Activated CD4-positive, alpha-beta memory T cell treated with anti-CD3 and anti-CD28 coated beads, Interleukin-2, amount 10 ng/mL, durations not matched to agents 7 days and 5 days (primary cell): ENCODE data around the gene ABHD5. TPM values are rescaled to one million over a fixed set of nuclear protein-coding genes. Genes with fewer than 3 reads are reported as not detected.

Source experiments
- CTCF ChIA-PET: fragments of 350-600 bp; sonication (Branson Sonifier 250); formaldehyde crosslinking; loops from one replicate; lab custom pipeline; 2021; ENCODE audit warnings: antibody characterized with exemption, inconsistent platforms; lab: Charles Lee
- POLR2A ChIA-PET: fragments of 350-600 bp; sonication (Branson Sonifier 250); formaldehyde crosslinking; loops from one replicate; lab custom pipeline; 2021; ENCODE audit warnings: antibody characterized with exemption; lab: Charles Lee
- DNase-seq: peaks from one replicate; pipeline ENCODE4 v3.0.0-alpha.2; 2020
- H3K27ac Mint-ChIP-seq: one replicate; pipeline ENCODE4 v1.8.0; 2021; ENCODE audit warnings: mild to moderate bottlenecking, mixed read lengths
- H3K27me3 Mint-ChIP-seq: one replicate; pipeline ENCODE4 v1.8.0; 2021; ENCODE audit warnings: mixed read lengths
- H3K36me3 Mint-ChIP-seq: one replicate; pipeline ENCODE4 v1.8.0; 2021; ENCODE audit warnings: low read depth, mixed read lengths
- H3K4me1 Mint-ChIP-seq: one replicate; pipeline ENCODE4 v1.8.0; 2021; ENCODE audit warnings: mixed read lengths
- H3K4me3 Mint-ChIP-seq: one replicate; pipeline ENCODE4 v1.8.0; 2021; ENCODE audit warnings: mild to moderate bottlenecking, mixed read lengths
- H3K9me3 Mint-ChIP-seq: one replicate; pipeline ENCODE4 v1.8.0; 2021; ENCODE audit warnings: mixed read lengths
- total RNA-seq, 2 experiments: library from RNA; stranded (reverse); gene quantifications; one replicate each; pipeline ENCODE4 v1.2.3, GENCODE V29; 2021

ABHD5 gene
- total RNA-seq, 2 experiments from 2014 or later: 14.5 to 15.9 TPM

DNA sequence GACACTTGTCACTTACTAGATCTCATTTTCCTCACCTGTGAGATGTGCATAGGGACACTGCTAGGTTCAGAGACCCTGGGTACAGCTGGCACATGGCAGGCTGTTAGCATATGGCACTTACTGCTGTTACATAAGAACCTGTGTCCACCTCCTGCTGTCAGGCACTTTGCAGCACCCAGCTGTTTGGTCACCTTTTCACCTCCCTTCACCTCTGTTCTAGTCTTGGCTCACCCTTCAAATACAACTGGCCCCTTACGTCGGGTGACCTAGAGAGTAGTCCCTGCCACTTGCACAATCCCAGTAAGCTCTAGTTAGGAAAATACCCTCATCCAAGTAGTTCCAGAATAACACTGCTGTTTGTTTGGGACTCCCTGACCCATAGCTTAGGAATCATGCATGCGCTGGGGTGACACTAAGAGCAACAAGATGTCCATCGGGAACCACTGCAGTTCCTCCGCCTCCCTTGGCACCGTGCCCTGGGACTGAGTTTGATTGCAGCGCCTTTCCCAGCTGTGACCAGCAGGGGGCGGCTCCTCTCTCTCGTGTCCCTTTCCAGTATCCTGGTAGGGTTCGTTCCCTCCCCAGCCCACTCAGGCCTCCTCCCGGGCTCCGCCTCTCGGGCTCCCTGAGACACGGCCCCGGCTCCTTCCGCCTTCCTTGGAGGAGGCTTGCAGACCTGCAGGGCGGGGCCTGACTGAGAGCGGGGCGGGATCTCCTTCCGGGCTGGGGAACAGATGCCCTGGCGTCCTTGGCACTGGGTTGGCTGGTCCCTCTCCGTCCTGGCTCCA lies 78.6 kb downstream of the ABHD5 start:
- Mint-ChIP-seq H3K4me3 (no peak overlapping the region), H3K4me1 (peaks cover 21% of the 10 kb centered on the region), H3K9me3 (no peaks in the 10 kb centered on the region), H3K27me3 (peaks cover 9% of the 10 kb centered on the region), H3K36me3 (no peaks in the 10 kb centered on the region), H3K27ac (no peak overlapping the region)
- ChIA-PET POLR2A (no interaction called here), CTCF (interaction anchor here (0.6 to 1.8 kb wide), 13 partner anchors 12 to 601 kb away, joined by 3 to 6 read pairs (median 4); no protein-coding TSS in a partner anchor)
- peak; percentile 75 for DNase-seq

DNA sequence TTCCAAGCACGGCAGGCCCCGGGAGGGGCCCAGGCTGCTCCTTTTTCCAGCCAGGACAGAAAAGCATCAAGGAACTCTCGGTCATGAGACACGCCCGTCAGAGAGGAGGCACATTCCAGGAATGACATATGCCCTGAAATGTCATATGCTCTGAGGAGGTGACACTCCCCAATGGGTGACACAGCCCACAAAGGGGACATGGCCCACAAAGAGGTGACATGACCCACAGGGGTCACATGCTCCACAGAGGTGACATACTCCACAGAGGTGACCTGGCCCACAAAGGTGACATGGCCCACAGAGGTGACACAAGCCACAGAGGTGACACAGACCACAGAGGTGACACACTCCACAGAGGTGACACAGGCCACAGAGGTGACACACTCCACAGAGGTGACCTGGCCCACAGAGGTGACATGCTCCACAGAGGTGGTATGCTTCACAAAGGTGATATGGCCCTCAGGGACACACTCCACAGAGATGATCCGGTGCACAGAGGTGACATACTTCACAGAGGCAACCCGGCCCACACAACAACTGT lies 79.2 kb downstream of the ABHD5 start:
- Mint-ChIP-seq H3K9me3 (no peaks in the 10 kb centered on the region), H3K4me1 (peaks cover 21% of the 10 kb centered on the region), H3K27ac (peak overlapping the region; percentile 16), H3K27me3 (peaks cover 9% of the 10 kb centered on the region), H3K36me3 (no peaks in the 10 kb centered on the region), H3K4me3 (no peak overlapping the region)
- POLR2A ChIA-PET: no interaction called here
- DNase-seq: peak; percentile 23
- CTCF ChIA-PET: interaction anchor here (1.0 to 1.3 kb wide), 6 partner anchors 13 to 250 kb away, joined by 3 to 6 read pairs (median 3); no protein-coding TSS in a partner anchor

DNA sequence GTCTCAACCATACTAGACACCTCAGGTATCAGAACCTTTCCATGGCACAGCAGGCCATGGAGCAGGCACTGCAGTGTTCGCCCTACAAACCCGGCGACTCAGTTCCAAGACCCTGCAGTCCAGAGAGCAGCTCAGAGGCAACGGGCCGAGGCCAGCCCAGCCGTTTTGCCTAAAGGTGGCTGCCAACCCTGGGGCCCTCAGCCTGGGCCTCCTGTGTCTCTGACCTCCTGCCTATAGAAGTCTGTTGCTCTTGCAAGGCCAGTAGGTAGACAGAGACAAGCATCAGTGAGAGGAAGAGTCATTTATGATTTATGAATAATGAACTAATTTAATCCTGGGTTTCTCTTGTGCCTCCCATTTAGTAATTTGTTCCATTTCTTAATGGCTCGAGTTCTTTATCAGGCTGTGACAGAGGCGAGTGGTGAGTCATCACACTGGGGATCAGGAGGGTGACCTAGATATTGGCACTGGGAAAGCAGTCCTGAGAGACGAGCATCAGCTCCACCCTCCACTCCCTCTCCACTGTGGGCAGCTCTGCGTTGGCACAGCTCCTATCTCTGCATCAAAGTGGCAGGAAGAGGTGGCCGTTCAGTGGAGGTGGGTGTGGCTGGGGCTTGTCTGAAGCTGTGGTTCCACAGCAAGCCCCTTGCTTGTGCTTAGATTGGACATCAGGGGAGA lies 79.8 kb downstream of the ABHD5 start:
- peaks cover 9% of the 10 kb centered on the region for H3K27me3 Mint-ChIP-seq
- no peaks in the 10 kb centered on the region for H3K9me3 Mint-ChIP-seq
- peak overlapping the region; percentile 42 for H3K27ac Mint-ChIP-seq
- H3K4me1 Mint-ChIP-seq: peaks cover 21% of the 10 kb centered on the region
- no peak overlapping the region for H3K4me3 Mint-ChIP-seq
- DNase-seq: peak; percentile 26
- CTCF ChIA-PET: interaction anchor here (0.6 to 1.2 kb wide), 4 partner anchors 40 to 484 kb away, joined by 3 to 4 read pairs (median 3); no protein-coding TSS in a partner anchor
- no peaks in the 10 kb centered on the region for H3K36me3 Mint-ChIP-seq
- POLR2A ChIA-PET: no interaction called here

DNA sequence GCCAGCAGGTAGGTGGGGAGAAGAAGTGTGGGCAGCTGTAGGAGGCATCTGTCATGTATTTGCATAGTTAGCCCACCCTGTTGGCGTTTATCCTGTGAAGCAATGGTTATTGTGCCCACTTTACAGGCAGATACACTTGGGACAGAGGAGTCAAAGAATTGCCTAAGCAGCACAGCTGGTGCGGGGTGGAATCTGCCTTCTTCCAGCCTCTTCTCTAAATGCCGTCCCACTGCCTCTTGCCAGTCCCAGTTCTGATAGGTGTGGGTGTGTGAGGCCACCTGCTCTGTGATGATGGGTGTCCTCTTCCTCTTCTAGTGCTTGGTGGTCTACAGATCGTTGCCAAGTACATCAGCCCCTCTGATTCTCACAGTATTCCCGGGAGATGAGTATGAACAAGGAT lies 80.9 kb downstream of the ABHD5 start:
- H3K27me3 Mint-ChIP-seq: peaks cover 8% of the 10 kb centered on the region
- no peak overlapping the region for H3K27ac Mint-ChIP-seq
- H3K4me1 Mint-ChIP-seq: peaks cover 21% of the 10 kb centered on the region
- no peak for DNase-seq
- ChIA-PET POLR2A (no interaction called here), CTCF (no interaction called here)
- no peak overlapping the region for H3K4me3 Mint-ChIP-seq
- no peaks in the 10 kb centered on the region for H3K36me3 Mint-ChIP-seq
- H3K9me3 Mint-ChIP-seq: no peaks in the 10 kb centered on the region

DNA sequence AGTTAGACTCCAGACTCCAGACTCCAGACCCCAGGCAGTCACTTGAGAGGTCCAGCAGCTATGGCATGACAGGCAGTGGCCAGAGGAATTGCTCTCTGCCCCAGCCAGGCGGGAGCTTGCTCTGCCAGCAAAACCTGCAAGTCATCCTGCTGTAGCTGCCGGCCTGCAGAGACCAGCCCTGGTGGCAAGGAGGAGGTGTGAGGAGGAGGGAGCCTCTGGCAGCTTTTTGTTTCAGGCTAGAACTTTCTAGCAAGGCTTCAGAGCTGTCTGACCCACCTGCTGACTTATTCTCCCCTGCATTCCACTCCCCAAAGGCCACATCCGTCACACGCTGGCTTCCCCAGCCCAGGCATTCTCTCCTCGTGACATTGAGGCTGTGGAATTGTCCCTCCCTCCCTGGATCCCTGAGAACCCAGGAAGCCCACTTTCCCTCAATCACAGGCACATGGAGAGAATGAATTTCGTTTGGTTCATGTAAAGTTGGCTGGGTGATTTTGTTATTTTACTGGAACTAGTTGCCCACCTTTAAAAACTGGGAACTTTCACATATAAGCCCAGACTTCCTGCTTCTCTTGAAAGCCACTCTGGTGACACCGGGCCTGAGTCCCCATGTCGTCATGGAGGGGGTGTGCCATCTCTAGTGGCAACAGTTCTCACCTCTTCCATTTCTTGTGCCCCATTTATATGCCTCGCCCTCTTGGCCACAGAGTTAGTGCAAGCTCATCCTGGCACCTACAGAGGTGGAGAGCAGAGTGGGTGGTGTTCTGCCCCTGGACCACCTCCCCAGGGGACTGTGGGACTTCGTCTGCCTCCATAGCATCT lies 82.7 kb downstream of the ABHD5 start:
- Mint-ChIP-seq H3K4me1 (peaks cover 21% of the 10 kb centered on the region), H3K27me3 (no peaks in the 10 kb centered on the region), H3K36me3 (no peaks in the 10 kb centered on the region), H3K9me3 (no peaks in the 10 kb centered on the region), H3K27ac (no peak overlapping the region), H3K4me3 (no peak overlapping the region)
- ChIA-PET POLR2A (no interaction called here), CTCF (interaction anchor here (0.5 kb wide), 1 partner anchor 132 kb away, joined by 4 read pairs; no protein-coding TSS in a partner anchor)
- no peak for DNase-seq

DNA sequence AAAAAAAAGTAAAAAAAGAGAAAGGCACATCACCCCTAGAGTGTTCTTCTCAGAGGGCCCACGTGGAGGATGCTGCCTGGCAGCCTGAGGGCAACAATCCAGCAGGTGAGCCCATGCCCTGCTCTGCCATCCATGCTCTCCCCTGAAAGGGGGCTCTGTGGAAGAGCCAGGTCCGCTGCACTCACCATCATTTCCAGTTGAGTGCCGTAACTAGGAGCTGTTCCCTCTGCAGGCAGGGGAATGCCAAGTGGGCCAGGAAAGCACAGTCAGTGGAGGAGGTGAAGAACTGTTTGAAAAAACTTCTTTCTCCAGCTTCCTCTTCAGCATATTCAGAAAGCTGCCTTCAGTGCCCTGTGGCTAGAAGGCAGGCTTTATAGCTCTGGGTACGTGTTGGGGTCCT lies 84.1 kb downstream of the ABHD5 start:
- ChIA-PET POLR2A (interaction anchor here (1.5 kb wide), 1 partner anchor 9 kb away, joined by 3 read pairs; no protein-coding TSS in a partner anchor), CTCF (interaction anchor here (0.7 kb wide), 1 partner anchor 1176 kb away, joined by 4 read pairs; no protein-coding TSS in a partner anchor)
- H3K9me3 Mint-ChIP-seq: no peaks in the 10 kb centered on the region
- no peaks in the 10 kb centered on the region for H3K27me3 Mint-ChIP-seq
- no peak overlapping the region for H3K27ac Mint-ChIP-seq
- no peak overlapping the region for H3K4me3 Mint-ChIP-seq
- peaks cover 17% of the 10 kb centered on the region for H3K4me1 Mint-ChIP-seq
- DNase-seq: no peak
- H3K36me3 Mint-ChIP-seq: no peaks in the 10 kb centered on the region

DNA sequence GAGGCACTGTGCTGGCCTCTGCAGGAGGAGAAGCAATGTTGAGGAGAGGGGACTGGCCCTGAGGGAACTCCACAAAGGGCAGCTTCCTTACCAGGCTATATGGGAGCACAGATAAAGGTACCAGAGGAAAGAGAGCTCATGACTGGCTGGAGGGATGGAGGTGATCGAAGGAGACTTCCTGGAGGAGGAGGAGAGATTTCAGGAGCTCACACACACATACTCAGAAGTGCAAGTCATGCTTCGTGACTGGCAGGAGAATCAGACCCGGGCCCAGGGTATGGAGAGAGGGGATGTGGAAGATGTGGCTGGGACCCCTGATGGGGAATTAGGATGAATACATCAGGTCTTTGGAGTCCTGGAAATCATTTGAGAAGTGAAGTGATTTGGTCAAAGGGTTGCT lies 85.4 kb downstream of the ABHD5 start:
- ChIA-PET CTCF (no interaction called here), POLR2A (interaction anchor here (1.5 kb wide), 1 partner anchor 10 kb away, joined by 3 read pairs; no protein-coding TSS in a partner anchor)
- H3K36me3 Mint-ChIP-seq: no peaks in the 10 kb centered on the region

DNA sequence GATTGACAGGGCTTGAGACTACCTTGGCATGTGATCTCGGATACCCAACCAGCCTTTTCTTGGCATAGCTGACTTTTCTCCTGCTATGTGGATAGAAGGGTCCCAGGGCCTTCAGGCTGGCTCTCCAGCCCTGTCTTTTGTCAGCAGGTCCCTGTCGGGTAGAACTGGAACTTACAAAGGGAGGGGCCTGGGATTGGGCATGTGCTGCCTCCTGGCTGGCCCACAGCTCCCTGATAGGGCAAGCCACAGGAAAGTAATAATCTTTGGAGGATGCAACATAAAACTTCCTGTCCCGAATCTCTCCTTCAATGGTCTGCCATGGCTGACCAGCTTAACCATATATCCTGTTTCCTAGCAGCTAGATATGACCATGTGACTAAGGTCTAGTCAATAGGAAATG lies 89.1 kb downstream of the ABHD5 start:
- no peak for DNase-seq
- no peaks in the 10 kb centered on the region for H3K4me1 Mint-ChIP-seq
- no peaks in the 10 kb centered on the region for H3K27me3 Mint-ChIP-seq
- no peak overlapping the region for H3K4me3 Mint-ChIP-seq
- CTCF ChIA-PET: no interaction called here
- H3K27ac Mint-ChIP-seq: no peak overlapping the region
- POLR2A ChIA-PET: no interaction called here
- H3K9me3 Mint-ChIP-seq: no peaks in the 10 kb centered on the region
- H3K36me3 Mint-ChIP-seq: no peaks in the 10 kb centered on the region

More for the DNA sequence above, 85.4 kb downstream of the ABHD5 start:
- peaks cover 6% of the 10 kb centered on the region for H3K4me1 Mint-ChIP-seq
- H3K27ac Mint-ChIP-seq: no peak overlapping the region
- no peak for DNase-seq
- H3K9me3 Mint-ChIP-seq: no peaks in the 10 kb centered on the region
- H3K4me3 Mint-ChIP-seq: no peak overlapping the region
- H3K27me3 Mint-ChIP-seq: no peaks in the 10 kb centered on the region

DNA sequence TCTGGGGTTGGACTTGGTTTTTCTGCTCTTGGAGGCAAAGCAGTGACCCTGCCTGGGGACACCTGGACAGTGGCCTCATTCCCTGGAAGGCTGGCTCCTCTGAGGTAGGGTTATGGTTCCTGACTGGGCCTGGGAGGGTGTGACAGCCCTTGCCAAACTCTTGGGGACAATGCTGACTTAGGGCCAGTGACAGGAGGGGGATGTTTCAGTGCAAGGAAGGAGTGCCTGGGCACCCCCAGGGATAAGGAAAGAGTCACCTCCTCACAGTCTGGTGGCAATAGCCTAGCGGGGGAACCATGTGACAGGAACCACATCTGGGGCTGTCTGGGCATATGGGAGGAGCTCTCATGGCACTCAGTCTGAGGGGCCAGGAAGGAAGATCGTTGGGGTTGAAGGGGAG lies 91.8 kb downstream of the ABHD5 start:
- POLR2A ChIA-PET: no interaction called here
- no peak overlapping the region for H3K27ac Mint-ChIP-seq
- H3K4me1 Mint-ChIP-seq: no peaks in the 10 kb centered on the region
- H3K36me3 Mint-ChIP-seq: no peaks in the 10 kb centered on the region
- no peak overlapping the region for H3K4me3 Mint-ChIP-seq
- no peak for DNase-seq
- H3K27me3 Mint-ChIP-seq: peaks cover 2% of the 10 kb centered on the region
- no peaks in the 10 kb centered on the region for H3K9me3 Mint-ChIP-seq
- CTCF ChIA-PET: interaction anchor here (1.1 kb wide), 1 partner anchor 14 kb away, joined by 4 read pairs; no protein-coding TSS in a partner anchor

Other genes with a start within 250 kb of the ABHD5 start
- 10 to 100 TPM; 19.9 TPM for gene ANO10, start 68.9 kb upstream of the ABHD5 start, total RNA-seq